ENCODE results near the gene GEMIN5. TPM values are rescaled to one million over a fixed set of nuclear protein-coding genes. Genes with fewer than 3 reads are reported as not detected.

The GEMIN5 gene
- total and polyA plus RNA-seq, 2 of the 8 experiments (the other 6 are each of a cell fraction or from before 2014, with no cell fraction given), result 12.8 to 47.0 TPM

GRCh38 chr5:154850255-154851062, 87.6 kb downstream of the GEMIN5 start, which contains the start of gene FAXDC2 (continued):
- TF ChIP-seq EGR1 (IDR thresholded peaks at IDR 0.05; ENCODE audit: borderline replicate concordance, low read depth, low read length) (no peak), HDAC2 (IDR thresholded peaks at IDR 0.05; ENCODE audit: borderline replicate concordance in 1 of 2, low read depth in 2 of 2, low read length in 2 of 2) (no peak), CREB1 (IDR thresholded peaks at IDR 0.05) (no peak)

Measured in H1 (cell line).